Measurements from ENCODE around the gene LCN2. TPM values are rescaled to one million over a fixed set of nuclear protein-coding genes. Genes with fewer than 3 reads are reported as not detected.

LCN2 gene
- total and polyA plus RNA-seq, 9 of the 15 experiments (the other 6 are each of a cell fraction or from before 2014, with no cell fraction given) = 0.10 to 1.2 (median 0.44) TPM; not detected in 1

GRCh38 chr9:128191406-128192046, 42.3 kb downstream of the LCN2 start, which contains the start of gene CIZ1 (continued):
- TF ChIP-seq SMAD4 (CRISPR knock-in tag; conservative IDR thresholded peaks at IDR 0.05) (peak; percentile 88), ZHX1 (conservative IDR thresholded peaks at IDR 0.05; ENCODE audit: low read length) (no peak), PTBP1 (IDR thresholded peaks at IDR 0.05; ENCODE audit: low read depth, low read length) (peak; percentile 76; the same call in 1 of the 2 replicates), HOMEZ (CRISPR knock-in tag; IDR thresholded peaks at IDR 0.05) (no peak), TEAD1 (CRISPR knock-in tag; IDR thresholded peaks at IDR 0.05) (peak in 1 of 2 experiments; percentile 75; a peak in 1 of 4 replicates), MTA1 (IDR thresholded peaks at IDR 0.05; ENCODE audit: borderline replicate concordance) (no peak), ZNF280A (IDR thresholded peaks at IDR 0.05; ENCODE audit: low read depth, partially characterized antibody) (no peak), RCOR1 (IDR thresholded peaks at IDR 0.05; ENCODE audit: borderline replicate concordance in 1 of 2, low read depth in 2 of 2, low read length in 2 of 2) (peak in 1 of 2 experiments; percentile 93; a peak in 2 of 4 replicates), FIP1L1 (IDR thresholded peaks at IDR 0.05; ENCODE audit: low read depth, low read length, poor library complexity, severe bottlenecking) (peak; percentile 99), ESRRB (CRISPR knock-in tag; IDR thresholded peaks at IDR 0.05; ENCODE audit: borderline replicate concordance) (no peak), ZNF174 (CRISPR knock-in tag; IDR thresholded peaks at IDR 0.05) (peak; percentile 55; the same call in 1 of the 2 replicates), SFPQ (IDR thresholded peaks at IDR 0.05; ENCODE audit: low read depth, low read length) (no peak), IFI16 (CRISPR knock-in tag; IDR thresholded peaks at IDR 0.05) (no peak), MTA3 (IDR thresholded peaks at IDR 0.05; ENCODE audit: borderline replicate concordance) (no peak), ZNF398 (CRISPR knock-in tag; IDR thresholded peaks at IDR 0.05) (no peak), HNRNPK (IDR thresholded peaks at IDR 0.05; ENCODE audit: low read depth, low read length, poor library complexity, severe bottlenecking) (peak; percentile 92), ZNF445 (CRISPR knock-in tag; IDR thresholded peaks at IDR 0.05; ENCODE audit: low read depth) (no peak)
